Measurements from ENCODE around the gene SLC43A3.
"Not testable (repeated sequence)": the region's sequence is repeated elsewhere in the genome, so short reads cannot be mapped to it uniquely, and the experiment has no call there.

The SLC43A3 gene

GRCh38 chr11:57459164-57460021, 32.5 kb upstream of the SLC43A3 start:
- no peak for DNase-seq (ENCODE audit: low read depth)

GRCh38 chr11:57458410-57459163, 31.7 kb upstream of the SLC43A3 start:
- no peak for DNase-seq (ENCODE audit: low read depth)

GRCh38 chr11:57458060-57458409, 31.1 kb upstream of the SLC43A3 start:
- no peak for DNase-seq (ENCODE audit: low read depth)

DNA sequence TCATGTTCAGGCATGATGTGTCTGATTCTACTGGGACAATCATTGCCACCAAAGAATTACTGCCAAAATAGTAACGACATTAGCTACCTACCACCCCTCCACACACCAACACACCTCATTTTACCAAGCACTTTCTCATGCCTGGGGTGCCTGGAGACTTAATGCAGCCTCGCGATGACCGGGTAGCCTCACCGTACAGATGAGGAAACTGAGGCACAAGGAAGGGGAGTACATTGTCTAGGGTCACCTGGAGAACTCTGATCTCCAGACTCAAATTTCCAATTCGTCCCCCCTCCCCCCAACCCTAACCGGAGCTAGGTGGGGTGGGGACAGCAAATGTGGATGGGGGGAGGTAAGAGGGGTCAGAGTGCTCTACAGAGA, 30.7 kb upstream of the SLC43A3 start:
- DNase-seq (ENCODE audit: low read depth), result no peak

DNA sequence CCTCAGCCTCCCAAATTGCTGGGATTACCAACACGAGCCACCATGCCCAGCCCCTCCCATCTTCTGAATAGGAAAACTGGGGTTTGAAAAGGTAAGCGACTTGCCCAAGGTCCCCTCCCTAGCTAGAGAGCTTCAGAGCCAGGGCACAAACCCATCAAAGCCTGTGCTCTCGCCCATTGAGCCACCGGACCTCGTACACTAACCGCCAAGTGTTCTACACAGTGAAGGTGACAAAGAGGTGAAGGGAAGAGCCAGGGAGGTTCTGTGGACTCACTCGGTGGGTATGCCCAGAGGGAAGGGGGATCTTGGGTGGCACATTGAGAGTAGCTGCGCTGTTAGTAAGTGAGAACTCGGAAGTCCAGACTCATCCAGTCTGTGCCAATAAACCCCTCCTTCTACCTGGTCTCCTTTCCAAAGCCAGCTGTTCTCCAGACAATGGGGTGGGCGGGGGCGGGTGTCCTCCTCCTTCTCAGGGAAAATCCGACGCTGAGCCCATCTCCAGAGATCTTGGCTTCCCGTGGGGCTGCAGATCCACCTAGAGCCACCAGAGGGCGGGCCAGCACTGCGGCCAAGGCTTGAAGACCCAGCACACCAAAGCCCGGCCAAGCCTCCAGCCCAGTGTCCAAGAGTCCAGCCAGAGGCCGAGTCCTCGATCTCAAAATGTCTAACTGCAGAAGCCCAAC, 30.2 kb upstream of the SLC43A3 start:
- peak; percentile 58 for DNase-seq (ENCODE audit: low read depth)

- no peak for DNase-seq (ENCODE audit: low read depth)
Observed at GRCh38 chr11:57453543-57454177, 26.7 kb upstream of the SLC43A3 start.

GRCh38 chr11:57446055-57446454, 19.1 kb upstream of the SLC43A3 start:
- DNase-seq (ENCODE audit: low read depth), result no peak

GRCh38 chr11:57445122-57445394, 18.1 kb upstream of the SLC43A3 start:
- not testable (repeated sequence) for DNase-seq (ENCODE audit: low read depth)

- DNase-seq (ENCODE audit: low read depth), result no peak
Observed at GRCh38 chr11:57444362-57445121, 17.6 kb upstream of the SLC43A3 start.

DNA sequence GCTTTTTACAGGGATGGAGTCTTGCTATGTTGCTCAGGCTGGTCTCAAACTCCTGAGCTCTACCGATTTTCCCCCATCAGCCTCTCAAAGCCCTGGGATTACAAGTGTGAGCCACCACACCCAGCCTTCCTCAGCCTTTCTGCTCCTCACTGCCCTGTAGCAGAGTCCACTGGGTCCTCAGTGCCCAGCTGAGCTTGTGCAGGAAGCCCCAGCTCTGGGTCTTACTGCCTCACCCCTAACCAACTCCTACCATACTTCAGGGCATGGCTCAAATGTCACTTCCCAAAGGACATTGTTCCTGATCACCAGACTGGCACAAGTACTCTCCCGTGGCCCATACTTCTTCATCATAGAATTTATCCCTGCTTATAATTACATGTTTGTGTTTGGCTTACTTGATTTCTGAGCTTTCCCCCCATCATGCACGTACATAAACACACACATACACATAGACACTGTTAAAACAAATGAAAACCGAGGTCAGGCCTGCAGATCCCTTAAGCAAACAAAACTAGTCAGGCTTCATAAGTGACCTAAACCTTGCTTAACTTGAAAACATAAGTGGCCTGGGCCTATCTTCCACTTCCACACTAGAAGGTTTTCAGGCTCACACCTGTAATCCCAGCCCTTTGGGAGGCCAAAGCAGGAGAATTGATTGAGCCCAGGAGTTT, 14.0 kb upstream of the SLC43A3 start:
- DNase-seq (ENCODE audit: low read depth), result no peak

GRCh38 chr11:57439786-57440185, 12.9 kb upstream of the SLC43A3 start:
- no peak for DNase-seq (ENCODE audit: low read depth)

DNA sequence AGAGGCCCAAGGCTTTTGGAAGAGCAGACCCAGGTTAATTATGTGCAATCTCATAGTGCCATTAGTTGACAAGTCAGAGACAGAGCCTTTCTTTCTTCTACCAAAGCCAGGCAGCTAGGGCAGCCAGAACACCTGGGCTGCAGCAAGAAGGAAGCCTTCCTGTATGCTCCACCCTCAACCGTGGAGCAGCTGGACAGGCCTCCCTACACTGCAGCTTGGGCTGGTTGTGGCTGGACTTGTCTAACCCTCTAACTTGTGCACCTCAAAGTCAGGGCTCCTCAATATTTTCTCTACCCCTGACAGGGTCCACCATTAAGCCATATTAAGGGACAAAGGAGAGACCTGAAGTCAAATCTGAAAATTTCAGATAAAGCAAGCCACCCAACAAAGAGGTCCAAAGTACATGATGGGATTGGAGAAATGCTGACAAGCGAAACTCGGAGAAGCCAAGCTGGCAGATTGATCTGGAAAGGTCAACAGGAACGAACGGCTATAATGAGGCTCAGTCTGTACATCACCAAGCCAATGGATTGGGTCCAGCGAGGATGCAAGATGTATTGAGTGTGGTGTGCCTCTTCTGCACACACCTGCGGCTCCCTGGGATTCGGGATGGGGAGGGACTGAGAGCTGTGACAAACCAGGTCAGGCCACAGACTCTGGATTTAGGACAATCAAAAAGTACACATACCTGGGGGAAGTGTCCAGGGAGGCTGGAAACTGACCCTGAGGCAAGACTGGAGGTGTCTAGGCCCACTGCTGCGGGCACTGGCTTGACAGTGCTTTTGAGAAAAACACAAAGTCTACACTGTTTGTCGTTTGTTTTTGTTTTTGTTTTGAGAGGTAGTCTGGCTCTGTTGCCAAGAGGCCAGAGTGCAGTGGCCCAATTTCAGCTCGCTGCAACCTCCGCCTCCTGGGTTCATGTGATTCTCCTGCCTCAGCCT, 11.7 kb upstream of the SLC43A3 start:
- DNase-seq (ENCODE audit: low read depth), result no peak

DNA sequence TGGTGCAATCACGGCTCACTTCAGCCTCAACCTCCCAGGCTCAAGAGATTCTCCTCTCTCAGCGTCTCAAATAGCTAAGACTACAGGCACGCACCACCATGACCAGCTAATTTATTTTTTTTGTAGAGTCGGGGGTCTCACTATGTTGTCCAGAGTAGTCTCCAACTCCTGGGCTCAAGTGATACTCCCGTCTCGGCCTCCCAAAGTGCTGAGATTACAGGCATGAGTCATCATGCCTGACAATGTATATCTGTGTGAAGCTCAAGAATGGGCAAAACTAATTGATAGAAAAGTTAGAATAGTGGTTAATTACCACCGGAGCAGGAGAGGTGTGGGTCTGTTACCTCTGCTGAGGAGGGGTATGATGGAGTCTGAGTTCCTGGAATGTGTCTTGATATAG, 9.1 kb upstream of the SLC43A3 start:
- no peak for DNase-seq (ENCODE audit: low read depth)

DNA sequence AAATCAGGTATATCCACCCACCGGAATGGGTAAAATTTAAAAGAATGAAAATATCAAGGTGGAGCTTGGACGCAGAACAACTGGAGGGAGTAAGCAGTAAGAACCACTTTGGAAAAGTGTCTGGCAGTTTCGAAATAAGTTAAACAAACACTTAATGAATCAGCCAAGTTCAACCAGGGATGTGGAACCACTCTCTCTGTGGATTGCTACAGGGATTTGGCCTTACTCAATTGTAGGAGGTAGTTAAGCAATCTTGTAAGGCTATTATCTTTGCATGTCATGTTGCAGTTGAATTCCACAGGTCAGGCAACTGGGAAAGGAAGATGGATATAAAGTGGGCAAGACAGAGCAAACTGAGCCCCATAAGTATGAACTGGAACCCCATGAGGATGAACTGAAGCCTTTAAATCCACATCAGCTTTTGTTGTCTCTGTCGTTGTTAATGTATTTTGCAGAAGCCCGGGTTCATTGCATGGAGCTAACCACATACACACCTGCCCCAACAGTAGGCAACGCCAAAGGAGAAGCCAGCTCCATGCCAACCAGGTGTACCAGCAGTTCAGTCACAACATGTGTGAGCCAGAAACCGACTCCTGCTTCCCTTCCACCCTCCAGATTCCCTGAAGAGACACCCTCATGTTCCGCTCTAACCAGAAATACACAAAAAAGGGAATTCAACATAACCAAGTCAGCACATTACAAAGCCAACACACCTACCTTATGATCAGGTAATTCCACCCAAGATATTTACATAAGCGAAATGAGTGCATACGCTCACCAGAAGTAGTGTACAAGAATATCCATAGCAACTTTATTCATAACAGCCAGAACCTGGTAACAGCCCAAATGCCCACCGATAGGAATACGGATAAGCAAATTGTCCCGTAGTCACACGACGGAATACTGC, 8.0 kb upstream of the SLC43A3 start:
- peak; percentile 85 for DNase-seq (ENCODE audit: low read depth)

GRCh38 chr11:57432714-57433163, 5.8 kb upstream of the SLC43A3 start:
- DNase-seq (ENCODE audit: low read depth), result no peak

DNA sequence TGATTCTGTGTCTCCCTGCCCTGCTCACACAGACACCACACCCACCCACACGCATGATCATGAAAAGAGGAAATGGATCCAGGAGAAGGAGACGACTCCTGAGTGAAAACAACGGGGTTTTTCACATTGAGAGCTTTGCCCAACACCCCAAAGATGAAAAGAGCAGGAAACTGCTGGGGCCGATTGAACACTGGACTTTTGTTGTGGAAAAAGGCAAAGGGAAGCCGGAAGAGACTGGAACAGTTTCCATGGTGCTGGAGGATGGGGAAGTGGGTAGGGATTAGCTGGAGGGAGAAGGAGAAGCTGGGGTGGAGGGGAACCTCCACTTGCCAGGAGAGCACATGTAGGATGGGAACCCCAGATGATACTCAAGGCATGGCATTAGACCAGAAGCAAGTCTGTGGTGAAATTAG, 5.2 kb upstream of the SLC43A3 start:
- no peak for DNase-seq (ENCODE audit: low read depth)

- DNase-seq (ENCODE audit: low read depth), result no peak
Observed at GRCh38 chr11:57430952-57431351, 4.0 kb upstream of the SLC43A3 start.

GRCh38 chr11:57429946-57430345, 3.0 kb upstream of the SLC43A3 start:
- DNase-seq (ENCODE audit: low read depth), result no peak

DNA sequence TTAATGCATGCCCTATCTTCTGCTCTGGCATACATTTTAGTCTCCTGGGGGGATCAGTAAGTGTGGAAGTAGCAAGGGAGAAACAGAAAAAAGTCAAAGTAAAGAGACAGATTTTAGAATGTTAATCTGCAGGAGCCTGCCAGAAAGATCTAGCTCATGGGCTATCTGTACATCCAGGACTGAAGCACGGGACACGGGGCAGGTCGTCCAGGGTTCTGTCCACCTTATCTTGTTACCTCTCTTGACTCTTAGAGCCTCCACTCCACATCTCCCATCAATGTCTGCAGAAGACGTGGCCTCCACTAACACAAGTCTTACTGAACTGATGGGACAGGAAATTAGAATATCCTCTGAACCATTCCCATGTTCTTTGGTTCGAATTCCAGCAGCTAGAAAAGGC, 1.7 kb upstream of the SLC43A3 start:
- no peak for DNase-seq (ENCODE audit: low read depth)

Data from GM04504 (cell line).